ENCODE measurements around the gene SH2D7.

SH2D7 gene

DNA sequence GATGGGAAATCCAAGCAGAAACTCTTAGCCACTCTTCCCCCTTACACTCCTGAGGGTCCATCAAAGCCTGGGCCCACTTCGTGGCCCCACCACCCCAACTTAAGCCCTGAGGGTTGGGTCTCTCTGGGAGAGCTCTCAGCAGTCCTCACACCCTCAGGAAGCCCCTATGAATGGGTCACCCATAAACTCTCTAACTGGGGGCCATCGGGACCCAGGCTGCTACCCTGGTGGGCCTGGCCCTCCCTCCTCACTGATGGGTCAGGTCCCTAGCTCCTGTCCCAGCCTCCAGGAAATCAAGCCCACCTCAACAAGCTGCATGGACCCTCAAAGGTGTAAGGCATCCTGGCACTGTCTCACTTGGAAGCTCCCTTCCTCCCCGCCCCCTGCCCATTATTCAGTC is 19.4 kb downstream of the SH2D7 start:
- no peak overlapping the region for H3K9ac ChIP-seq (ENCODE audit: low read length)
- H3K4me2 ChIP-seq (ENCODE audit: low read length), result no peak overlapping the region
- no peaks in the 10 kb centered on the region for H4K20me1 ChIP-seq (ENCODE audit: insufficient read depth, low read length)
- H3K9me3 ChIP-seq (ENCODE audit: insufficient read depth, low read length), result no peaks in the 10 kb centered on the region
- no peak for TF ChIP-seq EZH2phosphoT487 (IDR thresholded peaks at IDR 0.05; ENCODE audit: low read depth)
- TF ChIP-seq, protein P1, sequence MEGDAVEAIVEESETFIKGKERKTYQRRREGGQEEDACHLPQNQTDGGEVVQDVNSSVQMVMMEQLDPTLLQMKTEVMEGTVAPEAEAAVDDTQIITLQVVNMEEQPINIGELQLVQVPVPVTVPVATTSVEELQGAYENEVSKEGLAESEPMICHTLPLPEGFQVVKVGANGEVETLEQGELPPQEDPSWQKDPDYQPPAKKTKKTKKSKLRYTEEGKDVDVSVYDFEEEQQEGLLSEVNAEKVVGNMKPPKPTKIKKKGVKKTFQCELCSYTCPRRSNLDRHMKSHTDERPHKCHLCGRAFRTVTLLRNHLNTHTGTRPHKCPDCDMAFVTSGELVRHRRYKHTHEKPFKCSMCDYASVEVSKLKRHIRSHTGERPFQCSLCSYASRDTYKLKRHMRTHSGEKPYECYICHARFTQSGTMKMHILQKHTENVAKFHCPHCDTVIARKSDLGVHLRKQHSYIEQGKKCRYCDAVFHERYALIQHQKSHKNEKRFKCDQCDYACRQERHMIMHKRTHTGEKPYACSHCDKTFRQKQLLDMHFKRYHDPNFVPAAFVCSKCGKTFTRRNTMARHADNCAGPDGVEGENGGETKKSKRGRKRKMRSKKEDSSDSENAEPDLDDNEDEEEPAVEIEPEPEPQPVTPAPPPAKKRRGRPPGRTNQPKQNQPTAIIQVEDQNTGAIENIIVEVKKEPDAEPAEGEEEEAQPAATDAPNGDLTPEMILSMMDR (IDR thresholded peaks at IDR 0.05; ENCODE audit: low read depth, low read length), result no peak
- H3K27me3 ChIP-seq (ENCODE audit: low read depth, low read length), result no peaks in the 10 kb centered on the region
- no peak overlapping the region for H3K4me3 ChIP-seq (ENCODE audit: low read length)
- no peak overlapping the region for H2AFZ ChIP-seq (ENCODE audit: low read depth, low read length)
- H3K36me3 ChIP-seq (replicated peaks; ENCODE audit: low read depth, low read length), result no peaks in the 10 kb centered on the region
- no peak overlapping the region for H3K27ac ChIP-seq (ENCODE audit: low read length)
- H3K79me2 ChIP-seq (ENCODE audit: low read length), result no peaks in the 10 kb centered on the region
- peaks cover 3% of the 10 kb centered on the region for H3K4me1 ChIP-seq (ENCODE audit: low read length)

DNA sequence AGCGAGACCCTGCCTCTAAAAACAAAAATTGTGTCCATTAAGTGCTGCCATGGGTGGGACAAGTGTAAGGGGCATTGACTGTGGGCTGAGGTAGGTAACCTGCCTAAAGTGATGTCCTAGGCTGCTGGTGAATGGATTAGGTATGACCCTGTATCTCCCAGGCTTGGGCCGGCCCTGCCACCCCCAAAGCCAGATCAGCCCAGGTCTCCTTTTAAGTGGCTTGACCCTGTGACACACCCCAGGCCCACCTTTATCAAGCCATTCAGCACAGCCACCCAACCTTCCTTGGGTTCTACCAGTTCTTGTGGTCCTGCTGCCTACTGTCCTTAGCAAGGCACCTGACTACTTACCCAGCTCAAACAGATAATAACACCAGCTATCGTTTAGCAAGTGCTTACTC is 20.2 kb downstream of the SH2D7 start:
- TF ChIP-seq, protein P1 (IDR thresholded peaks at IDR 0.05; ENCODE audit: low read depth, low read length), result no peak
- TF ChIP-seq EZH2phosphoT487 (IDR thresholded peaks at IDR 0.05; ENCODE audit: low read depth), result no peak
- Histone ChIP-seq H3K9ac (ENCODE audit: low read length) (no peak overlapping the region), H4K20me1 (ENCODE audit: insufficient read depth, low read length) (no peaks in the 10 kb centered on the region), H3K36me3 (replicated peaks; ENCODE audit: low read depth, low read length) (no peaks in the 10 kb centered on the region), H3K27ac (ENCODE audit: low read length) (no peak overlapping the region), H2AFZ (ENCODE audit: low read depth, low read length) (no peak overlapping the region), H3K9me3 (ENCODE audit: insufficient read depth, low read length) (no peaks in the 10 kb centered on the region), H3K4me2 (ENCODE audit: low read length) (no peak overlapping the region), H3K4me1 (ENCODE audit: low read length) (peaks cover 3% of the 10 kb centered on the region), H3K27me3 (ENCODE audit: low read depth, low read length) (no peaks in the 10 kb centered on the region), H3K4me3 (ENCODE audit: low read length) (no peak overlapping the region), H3K79me2 (ENCODE audit: low read length) (no peaks in the 10 kb centered on the region)

DNA sequence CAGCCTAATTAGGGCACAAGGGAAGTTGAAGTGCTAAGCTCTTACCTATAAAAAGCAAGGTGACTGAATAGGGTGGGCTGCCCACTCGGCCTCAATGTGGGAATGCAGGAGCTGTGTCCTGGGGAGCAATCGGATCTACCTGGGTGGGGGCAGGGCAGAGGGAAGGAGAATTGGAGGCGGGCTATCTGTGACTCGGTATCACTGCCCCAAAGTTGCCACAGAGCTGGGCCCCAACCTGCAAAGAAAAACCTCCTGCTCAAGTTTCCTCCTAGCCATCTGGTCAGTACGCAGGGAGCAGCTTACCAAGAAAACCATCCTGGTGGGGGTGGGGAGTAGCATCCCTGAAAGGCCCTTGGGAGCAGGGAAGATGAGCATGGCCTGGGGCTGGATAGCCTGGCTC is 28.2 kb downstream of the SH2D7 start:
- Histone ChIP-seq H3K27me3 (ENCODE audit: low read depth, low read length) (no peaks in the 10 kb centered on the region), H4K20me1 (ENCODE audit: insufficient read depth, low read length) (no peaks in the 10 kb centered on the region), H3K9me3 (ENCODE audit: insufficient read depth, low read length) (no peaks in the 10 kb centered on the region), H3K4me1 (ENCODE audit: low read length) (no peaks in the 10 kb centered on the region), H2AFZ (ENCODE audit: low read depth, low read length) (no peak overlapping the region), H3K9ac (ENCODE audit: low read length) (no peak overlapping the region), H3K27ac (ENCODE audit: low read length) (no peak overlapping the region), H3K4me2 (ENCODE audit: low read length) (no peak overlapping the region), H3K36me3 (replicated peaks; ENCODE audit: low read depth, low read length) (no peaks in the 10 kb centered on the region), H3K79me2 (ENCODE audit: low read length) (no peaks in the 10 kb centered on the region), H3K4me3 (ENCODE audit: low read length) (no peak overlapping the region)
- no peak for TF ChIP-seq EZH2phosphoT487 (IDR thresholded peaks at IDR 0.05; ENCODE audit: low read depth)
- TF ChIP-seq, protein P1 (IDR thresholded peaks at IDR 0.05; ENCODE audit: low read depth, low read length), result no peak

DNA sequence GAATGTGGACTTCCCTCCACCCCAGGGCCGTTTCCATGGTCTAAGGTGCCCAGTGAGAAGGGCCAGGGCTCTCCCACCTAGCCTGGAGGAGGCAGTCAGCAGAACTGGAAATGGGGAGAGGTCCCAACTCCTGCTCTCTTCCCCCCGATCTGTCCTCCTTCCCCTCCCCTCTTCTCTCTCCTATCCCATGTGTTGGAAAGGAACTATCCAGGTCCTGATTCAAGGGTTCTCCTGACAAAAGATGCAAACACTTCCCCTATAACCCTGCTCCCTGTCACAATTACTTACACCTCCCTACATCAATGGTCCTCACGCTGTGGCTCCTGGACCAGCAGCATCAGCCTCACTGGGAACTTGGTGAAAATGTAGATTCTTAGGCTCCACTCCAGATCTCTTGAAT is 32.9 kb downstream of the SH2D7 start:
- Histone ChIP-seq H3K27me3 (ENCODE audit: low read depth, low read length) (no peaks in the 10 kb centered on the region), H3K4me3 (ENCODE audit: low read length) (no peak overlapping the region), H3K4me1 (ENCODE audit: low read length) (peaks cover 7% of the 10 kb centered on the region; the same call in 1 of the 2 replicates), H3K79me2 (ENCODE audit: low read length) (no peaks in the 10 kb centered on the region), H2AFZ (ENCODE audit: low read depth, low read length) (no peak overlapping the region), H4K20me1 (ENCODE audit: insufficient read depth, low read length) (no peaks in the 10 kb centered on the region), H3K9me3 (ENCODE audit: insufficient read depth, low read length) (no peaks in the 10 kb centered on the region), H3K9ac (ENCODE audit: low read length) (no peak overlapping the region), H3K4me2 (ENCODE audit: low read length) (no peak overlapping the region), H3K36me3 (replicated peaks; ENCODE audit: low read depth, low read length) (no peaks in the 10 kb centered on the region), H3K27ac (ENCODE audit: low read length) (no peak overlapping the region)
- TF ChIP-seq, protein P1 (IDR thresholded peaks at IDR 0.05; ENCODE audit: low read depth, low read length), result no peak
- no peak for TF ChIP-seq EZH2phosphoT487 (IDR thresholded peaks at IDR 0.05; ENCODE audit: low read depth)
